ENCODE results near the gene CKAP5.

GRCh38 chr11:46712874-46713576 is 133.1 kb downstream of the CKAP5 start:
- TF ChIP-seq CTCF (optimal IDR thresholded peaks at IDR 0.05 in 1 of 3, IDR thresholded peaks at IDR 0.05 in 1 of 3, conservative IDR thresholded peaks at IDR 0.05 in 1 of 3; ENCODE audit: extremely low read depth in 1 of 3, insufficient read depth in 2 of 3, low read length in 3 of 3) = no peak
- TF ChIP-seq EZH2 (IDR thresholded peaks at IDR 0.05; ENCODE audit: low read length) = no peak
